K562 (cell line): ENCODE data around the gene GRIK3. TPM values are rescaled to one million over a fixed set of nuclear protein-coding genes. Genes with fewer than 3 reads are reported as not detected.

ENCODE experiments used
- ATAC-seq: fragments of 200-7000 bp; cut with Tn5 transposase; 3 replicates; pipeline ENCODE4 v1.9.1; 2020; ENCODE audit warnings: moderate library complexity
- BruUV-seq: library from RNA; stranded (reverse); fragments of 400-500 nt; replicated peaks from 2 replicates; lab custom pipeline; 2021; lab: Mats Ljungman, UMichigan
- CTCF ChIA-PET: fragments of 300-600 bp; formaldehyde crosslinking; extraction: SDS; loops from one replicate; lab custom pipeline; 2021; ENCODE audit warnings: low intra/inter-chr PET ratio; lab: Yijun Ruan, JAX
- POLR2A ChIA-PET: fragments of 300-600, 350-650 bp; sonication (Branson Sonifier 250); formaldehyde crosslinking; extraction: SDS; loops from one replicate; lab custom pipeline; 2021; ENCODE audit warnings: antibody characterized with exemption, inconsistent platforms; lab: Yijun Ruan, JAX
- DNase-seq, 4 experiments: peaks; one replicate each; pipeline versions ENCODE4 v3.0.0 to v3.0.0-alpha.2; 2011 to 2018; ENCODE audit warnings: low spot score in 3 of 4, mixed read lengths in 3 of 4; ENCODE audit errors: extremely low read depth in 1 of 4
- FAIRE-seq: peaks from 2 replicates; lab custom pipeline; 2011; peaks lifted over from hg19 to GRCh38; lab: Jason Lieb, UNC
- H2AFZ ChIP-seq: 2 replicates; pipeline ENCODE4 v1.6.0; 2011; ENCODE audit warnings: low read depth, low read length, control low read depth, inconsistent platforms
- H3K27ac ChIP-seq: fragments of 200-600 bp; 3 replicates; pipeline ENCODE4 v1.8.0; 2011; ENCODE audit warnings: low read depth, mild to moderate bottlenecking, control low read depth, inconsistent platforms, low read length, moderate library complexity, mixed read lengths; ENCODE audit errors: extremely low read depth
- H3K27me3 ChIP-seq, 2 experiments: fragments of 300-600 bp in 1 of 2; 2 replicates in 1 of 2; 3 replicates in 1 of 2; pipeline versions ENCODE4 v1.6.0 to v1.8.0; 2011; ENCODE audit warnings: inconsistent platforms in 2 of 2, low read length in 2 of 2, mild to moderate bottlenecking in 1 of 2, mixed read lengths in 1 of 2, moderate library complexity in 1 of 2; ENCODE audit not compliant: control insufficient read depth in 2 of 2, insufficient read depth in 2 of 2
- H3K36me3 ChIP-seq: fragments of 300-600 bp; 3 replicates; pipeline ENCODE4 v1.8.0; 2011; ENCODE audit warnings: mild to moderate bottlenecking, low read length, inconsistent platforms; ENCODE audit not compliant: control insufficient read depth, insufficient read depth
- H3K4me1 ChIP-seq, 2 experiments: fragments of 200-600 bp in 1 of 2; replicated peaks in 1 of 2; 2 replicates in 1 of 2; 3 replicates in 1 of 2; pipeline versions ENCODE4 v1.5.1 to v1.8.0; 2011; ENCODE audit warnings: inconsistent platforms in 2 of 2, low read length in 2 of 2, mild to moderate bottlenecking in 1 of 2, mixed read lengths in 1 of 2, moderate library complexity in 1 of 2; ENCODE audit not compliant: control insufficient read depth in 2 of 2, insufficient read depth in 2 of 2
- H3K4me2 ChIP-seq: 2 replicates; pipeline ENCODE4 v1.6.1; 2011; ENCODE audit warnings: low read length, control low read depth, inconsistent platforms, mixed read lengths; ENCODE audit not compliant: insufficient read depth
- H3K4me3 ChIP-seq: fragments of 200-600 bp; sonication (generic), shearing (Covaris generic); 2 replicates; pipeline ENCODE4 v1.5.1; 2016; ENCODE audit warnings: control low read depth, inconsistent platforms
- H3K79me2 ChIP-seq: fragments of 200-600 bp; 3 replicates; pipeline ENCODE4 v1.8.0; 2011; ENCODE audit warnings: low read length, inconsistent platforms; ENCODE audit not compliant: control insufficient read depth, insufficient read depth
- H3K9ac ChIP-seq, 2 experiments: 2 replicates each; pipeline versions ENCODE4 v1.6.0 to v1.6.1; 2011; ENCODE audit warnings: low read depth in 2 of 2, low read length in 2 of 2, control low read depth in 1 of 2, inconsistent platforms in 1 of 2, mild to moderate bottlenecking in 1 of 2, mixed read lengths in 1 of 2; ENCODE audit not compliant: insufficient read depth in 1 of 2
- H3K9me1 ChIP-seq: one replicate; pipeline ENCODE4 v1.6.0; 2011; ENCODE audit warnings: inconsistent platforms, mild to moderate bottlenecking, low read length, moderate library complexity; ENCODE audit not compliant: control insufficient read depth, insufficient read depth
- H3K9me3 ChIP-seq: replicated peaks from 2 replicates; pipeline ENCODE4 v1.5.1; 2011; ENCODE audit warnings: low read depth, low read length, inconsistent platforms; ENCODE audit not compliant: control insufficient read depth, insufficient read depth
- H4K20me1 ChIP-seq: replicated peaks from 2 replicates; pipeline ENCODE4 v1.6.1; 2011; ENCODE audit warnings: low read length, inconsistent platforms, mixed read lengths; ENCODE audit not compliant: control insufficient read depth, insufficient read depth
- HNRNPUL1 ChIP-seq: fragments of 200-400 bp; formaldehyde crosslinking; IDR thresholded peaks from 2 replicates; pipeline ENCODE4 v1.6.1; 2017; ENCODE audit warnings: low read length
- MAFK ChIP-seq: IDR thresholded peaks from 2 replicates; pipeline ENCODE4 v1.6.1; 2011; ENCODE audit warnings: low read length, improper control_type of control experiment
- PRPF4 ChIP-seq: fragments of 200-400 bp; formaldehyde crosslinking; IDR thresholded peaks from one replicate; pipeline ENCODE4 v1.6.1; 2017; ENCODE audit warnings: low read length, low read depth, mild to moderate bottlenecking; ENCODE audit not compliant: insufficient read depth, poor library complexity, severe bottlenecking
- RNF219 ChIP-seq: fragments of 250-450 bp; sonication (Bioruptor Pico); IDR thresholded peaks from 2 replicates; pipeline ENCODE4 v1.5.0; 2022; ENCODE audit warnings: mild to moderate bottlenecking
- ZBTB49 ChIP-seq: sonication (generic); formaldehyde crosslinking; IDR thresholded peaks from 2 replicates; pipeline ENCODE4 v1.8.0; 2022; ENCODE audit warnings: missing genetic modification reagents, mild to moderate bottlenecking, borderline replicate concordance
- ZNF830 ChIP-seq: fragments of 250-450 bp; sonication (Bioruptor Pico); IDR thresholded peaks from 2 replicates; pipeline ENCODE4 v1.5.0; 2021; ENCODE audit warnings: mild to moderate bottlenecking
- WGBS: fragments of 100-300 bp; shearing (Covaris generic); methylation state at CpG from one replicate; pipeline ENCODE4 v1.1.6; 2016; ENCODE audit warnings: low coverage, mixed read lengths; ENCODE audit not compliant: insufficient coverage; ENCODE audit errors: missing lambda C conversion rate; 5-methylcytosine and 5-hydroxymethylcytosine counted together
- in situ Hi-C: fragments of 300-500 bp; cut with MboI; formaldehyde crosslinking; loops from 4 replicates; pipeline ENCODE4 v1.15.0; 2018; ENCODE audit warnings: inconsistent platforms, mixed read lengths
- intact Hi-C: fragments of 100-400 bp; cut with micrococcal nuclease; formaldehyde crosslinking; loops from 2 replicates; pipeline ENCODE4 v1.14.2; 2022
- polyA plus RNA-seq, 8 experiments: library from polyadenylated mRNA; depleted of rRNA in 4 of 8; stranded (reverse) in 5 of 8; unstranded in 3 of 8; fragments of >200 nt; fragmentation: Nextera tagmentation in 2 of 8; fragmentation: Illumina TruSeq in 1 of 8; extraction: Ambion mirVana in 2 of 8; extraction: Trizol in 1 of 8; gene quantifications; 2 replicates each; pipeline versions ENCODE4 v1.2.1 to v1.2.3, GENCODE V29; 2011 to 2014; ENCODE audit warnings: inconsistent platforms in 1 of 8, missing spikeins in 1 of 8
- total RNA-seq, 7 experiments: library from RNA; depleted of rRNA in 6 of 7; stranded (reverse); fragments of >200 nt in 6 of 7; fragmentation: Illumina TruSeq in 2 of 7; extraction: Trizol in 2 of 7; gene quantifications; 2 replicates each; pipeline versions ENCODE4 v1.2.1 to v1.2.3, GENCODE V29; 2011 to 2021; ENCODE audit warnings: low replicate concordance in 1 of 7

GRIK3 gene
- total and polyA plus RNA-seq, 9 of the 15 experiments (the other 6 are each of a cell fraction or from before 2014, with no cell fraction given): not detected

GRCh38 chr1:36982709-36983108, 51.6 kb downstream of the GRIK3 start (continued):
- TF ChIP-seq ZBTB49 (CRISPR knock-in tag) (no peak), MAFK (no peak), HNRNPUL1 (no peak), RNF219 (no peak)

GRCh38 chr1:36981771-36982622, 52.3 kb downstream of the GRIK3 start:
- intact Hi-C loops (no loop called here), in situ Hi-C loops (no loop called here)
- H2AFZ ChIP-seq: no peak overlapping the region
- BruUV-seq: no TSS peak
- H3K4me3 ChIP-seq: no peak overlapping the region
- H3K4me1 ChIP-seq: no peaks in the 10 kb centered on the region
- ATAC-seq: no peak
- H4K20me1 ChIP-seq: peaks cover 18% of the 10 kb centered on the region; the same call in 1 of the 2 replicates
- no peaks in the 10 kb centered on the region for H3K9me3 ChIP-seq
- no peak overlapping the region for H3K9ac ChIP-seq
- H3K9me1 ChIP-seq: no peaks in the 10 kb centered on the region
- DNase-seq: no peak
- POLR2A ChIA-PET: interaction anchor here (0.7 kb wide), 1 partner anchor 11 kb away, joined by 3 read pairs; no protein-coding TSS in a partner anchor
- H3K27me3 ChIP-seq: peaks cover 0 to 27% of the 10 kb centered on the region in 2 experiments; a peak in 2 of 5 replicates
- TF ChIP-seq PRPF4 (no peak), ZNF830 (CRISPR knock-in tag) (no peak)
- TF ChIP-seq, all 486 proteins: peak for 0
- Histone ChIP-seq H3K27ac (no peak overlapping the region), H3K4me2 (no peak overlapping the region), H3K36me3 (no peaks in the 10 kb centered on the region), H3K79me2 (no peaks in the 10 kb centered on the region)
- CTCF ChIA-PET: no interaction called here
- 0% methylated on average over 18 of the region's 18 CpGs for WGBS
- FAIRE-seq: no peak
